HepG2 (cell line): ENCODE measurements around the gene HMCN1.

Experiments used
- FOXK2 ChIP-seq: fragments of 450-650 bp; IDR thresholded peaks from 2 replicates; pipeline ENCODE4 v1.6.1; 2016
- FOXM1 ChIP-seq: sonication (generic); formaldehyde crosslinking; IDR thresholded peaks from 2 replicates; pipeline ENCODE4 v1.5.0; 2020; ENCODE audit warnings: missing genetic modification reagents
- HNRNPL ChIP-seq: fragments of 200-400 bp; formaldehyde crosslinking; IDR thresholded peaks from 2 replicates; pipeline ENCODE4 v1.6.1; 2017; ENCODE audit warnings: mild to moderate bottlenecking, low read depth, low read length
- MYC ChIP-seq: sonication (generic); formaldehyde crosslinking; IDR thresholded peaks from 2 replicates; pipeline ENCODE4 v1.9.0; 2021; ENCODE audit warnings: missing genetic modification reagents, borderline replicate concordance
- TFE3 ChIP-seq: IDR thresholded peaks from 2 replicates; pipeline ENCODE4 v1.6.1; 2016
- ZC3H4 ChIP-seq: sonication (generic); formaldehyde crosslinking; IDR thresholded peaks from 2 replicates; pipeline ENCODE4 v1.4.0; 2020; ENCODE audit warnings: missing genetic modification reagents, borderline replicate concordance
- TF ChIP-seq, protein P1 (sequence below): sonication (generic); formaldehyde crosslinking; IDR thresholded peaks from 2 replicates; pipeline ENCODE4 v1.4.0; 2020; ENCODE audit warnings: missing genetic modification reagents

- TF ChIP-seq ZC3H4 (CRISPR knock-in tag) (no peak), HNRNPL (no peak), MYC (no peak), FOXM1 (CRISPR knock-in tag) (no peak), FOXK2 (no peak), TFE3 (no peak)
- TF ChIP-seq, protein P1, sequence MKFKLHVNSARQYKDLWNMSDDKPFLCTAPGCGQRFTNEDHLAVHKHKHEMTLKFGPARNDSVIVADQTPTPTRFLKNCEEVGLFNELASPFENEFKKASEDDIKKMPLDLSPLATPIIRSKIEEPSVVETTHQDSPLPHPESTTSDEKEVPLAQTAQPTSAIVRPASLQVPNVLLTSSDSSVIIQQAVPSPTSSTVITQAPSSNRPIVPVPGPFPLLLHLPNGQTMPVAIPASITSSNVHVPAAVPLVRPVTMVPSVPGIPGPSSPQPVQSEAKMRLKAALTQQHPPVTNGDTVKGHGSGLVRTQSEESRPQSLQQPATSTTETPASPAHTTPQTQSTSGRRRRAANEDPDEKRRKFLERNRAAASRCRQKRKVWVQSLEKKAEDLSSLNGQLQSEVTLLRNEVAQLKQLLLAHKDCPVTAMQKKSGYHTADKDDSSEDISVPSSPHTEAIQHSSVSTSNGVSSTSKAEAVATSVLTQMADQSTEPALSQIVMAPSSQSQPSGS (CRISPR knock-in tag): no peak
Observed at GRCh38 chr1:185742403-185742802, 8.2 kb downstream of the HMCN1 start.
